Bronchial epithelial cell (primary cell): ENCODE data around the gene PLA2G4D. TPM values are rescaled to one million over a fixed set of nuclear protein-coding genes. Genes with fewer than 3 reads are reported as not detected.

Experiments used
- DNase-seq: peaks from one replicate; pipeline ENCODE4 v3.0.0-alpha.2; 2010; ENCODE audit warnings: low read depth
- FAIRE-seq: peaks from 2 replicates; lab custom pipeline; 2011; peaks lifted over from hg19 to GRCh38; lab: Jason Lieb, UNC
- H3K27me3 ChIP-seq: 2 replicates; pipeline ENCODE4 v1.5.1; 2011; ENCODE audit warnings: low read length; ENCODE audit not compliant: control insufficient read depth, insufficient read depth
- H3K36me3 ChIP-seq: 2 replicates; pipeline ENCODE4 v1.5.1; 2011; ENCODE audit warnings: low read length; ENCODE audit not compliant: control insufficient read depth, insufficient read depth
- H3K4me3 ChIP-seq: 2 replicates; pipeline ENCODE4 v1.5.1; 2011; ENCODE audit warnings: mild to moderate bottlenecking, low read depth, low read length, control low read depth
- CTCF ChIP-seq: IDR thresholded peaks from 2 replicates; pipeline ENCODE4 v1.5.1; 2011; ENCODE audit warnings: mild to moderate bottlenecking, moderate library complexity, low read length, control low read depth, inconsistent platforms; ENCODE audit not compliant: insufficient read depth, severe bottlenecking
- total RNA-seq: library from RNA; depleted of rRNA; stranded (reverse); fragments of >200 nt; gene quantifications from 2 replicates; pipeline ENCODE4 v1.2.1, GENCODE V29; 2014

The PLA2G4D gene
- total RNA-seq, 1 donor from 2014 or later: under 0.01 TPM

- no peak for TF ChIP-seq CTCF
- H3K4me3 ChIP-seq: no peak overlapping the region
- DNase-seq (no peak), FAIRE-seq (peak; percentile 40)
- H3K36me3 ChIP-seq: no peaks in the 10 kb centered on the region
- no peaks in the 10 kb centered on the region for H3K27me3 ChIP-seq
These were observed 43.7 kb downstream of the PLA2G4D start for GRCh38 chr15:42050484-42051255.

- peak; percentile 80 for DNase-seq
- Histone ChIP-seq H3K4me3 (no peak overlapping the region), H3K36me3 (no peaks in the 10 kb centered on the region), H3K27me3 (no peaks in the 10 kb centered on the region)
- FAIRE-seq: no peak
- no peak for TF ChIP-seq CTCF
These were observed 45.6 kb downstream of the PLA2G4D start for GRCh38 chr15:42048821-42049200.

- Histone ChIP-seq H3K36me3 (no peaks in the 10 kb centered on the region), H3K4me3 (no peak overlapping the region), H3K27me3 (no peaks in the 10 kb centered on the region)
- TF ChIP-seq CTCF: no peak
- no peak for FAIRE-seq
- peak; percentile 74 for DNase-seq
These were observed 46.1 kb downstream of the PLA2G4D start for GRCh38 chr15:42048080-42048820.

GRCh38 chr15:42046597-42046996 lies 47.8 kb downstream of the PLA2G4D start:
- DNase-seq (peak; percentile 56), FAIRE-seq (peak; percentile 13)
- no peak overlapping the region for H3K4me3 ChIP-seq
- no peaks in the 10 kb centered on the region for H3K36me3 ChIP-seq
- no peak for TF ChIP-seq CTCF
- H3K27me3 ChIP-seq: no peaks in the 10 kb centered on the region

GRCh38 chr15:42045211-42045615 lies 49.1 kb downstream of the PLA2G4D start:
- FAIRE-seq: no peak

More at GRCh38 chr15:42045211-42045615, 49.1 kb downstream of the PLA2G4D start:
- no peak for DNase-seq
- Histone ChIP-seq H3K27me3 (no peaks in the 10 kb centered on the region), H3K4me3 (no peak overlapping the region), H3K36me3 (no peaks in the 10 kb centered on the region)
- TF ChIP-seq CTCF: no peak
